Esophagus (tissue), 2 donors: ENCODE data around the gene BICC1. TPM values are rescaled to one million over a fixed set of nuclear protein-coding genes. Genes with fewer than 3 reads are reported as not detected.

ENCODE experiments used
- H3K27ac ChIP-seq, 2 donors: one replicate each; pipeline ENCODE4 v1.5.1; 2013; ENCODE audit warnings: low read depth in 2 of 2, mild to moderate bottlenecking in 2 of 2, inconsistent platforms in 1 of 2, low read length in 1 of 2, moderate library complexity in 1 of 2
- H3K27me3 ChIP-seq, 2 donors: one replicate each; pipeline ENCODE4 v1.6.1; 2013; ENCODE audit warnings: low read length in 2 of 2, control low read depth in 1 of 2, mild to moderate bottlenecking in 1 of 2; ENCODE audit not compliant: insufficient read depth in 2 of 2, control insufficient read depth in 1 of 2
- H3K36me3 ChIP-seq, 2 donors: one replicate each; pipeline ENCODE4 v1.6.1; 2013; ENCODE audit warnings: low read length in 1 of 2; ENCODE audit not compliant: control insufficient read depth in 2 of 2, insufficient read depth in 2 of 2
- H3K4me1 ChIP-seq, 2 donors: one replicate each; pipeline ENCODE4 v1.6.1; 2013; ENCODE audit warnings: low read length in 1 of 2; ENCODE audit not compliant: control insufficient read depth in 2 of 2, insufficient read depth in 2 of 2
- H3K4me3 ChIP-seq, 2 donors: one replicate each; pipeline ENCODE4 v1.5.1; 2013; ENCODE audit warnings: low read length in 2 of 2, mild to moderate bottlenecking in 2 of 2, low read depth in 1 of 2, moderate library complexity in 1 of 2
- H3K9me3 ChIP-seq, 2 donors: one replicate each; pipeline ENCODE4 v1.6.1; 2013; ENCODE audit warnings: mild to moderate bottlenecking in 2 of 2, low read depth in 1 of 2, low read length in 1 of 2, moderate library complexity in 1 of 2; ENCODE audit not compliant: control insufficient read depth in 2 of 2, insufficient read depth in 1 of 2
- whole genome bisulfite sequencing, 2 donors: extraction: QIAGEN DNeasy Blood & Tissue Kit; methylation state at CpG; one replicate each; pipeline ENCODE4 v1.1.7; 2013; 5-methylcytosine and 5-hydroxymethylcytosine counted together
- polyA plus RNA-seq, 2 donors: library from polyadenylated mRNA; stranded (reverse); fragments of 200-250 nt; gene quantifications; one replicate each; pipeline ENCODE4 v1.2.3, GENCODE V29; 2013
- donor health status: healthy with polysubstance abuse.
- donor health status: Bipolar disorder and iron deficiency.

Gene BICC1
- polyA plus RNA-seq, 2 donors: 0.45 to 0.49 TPM

- Histone ChIP-seq H3K4me3 (no peak overlapping the region), H3K4me1 (no peaks in the 10 kb centered on the region), H3K9me3 (no peaks in the 10 kb centered on the region), H3K36me3 (no peaks in the 10 kb centered on the region), H3K27ac (no peak overlapping the region), H3K27me3 (no peaks in the 10 kb centered on the region)
- WGBS, 2 donors: 89 to 90% methylated on average over 1 of the region's 1 CpG
Observed at GRCh38 chr10:58704226-58704625, 191.6 kb downstream of the BICC1 start.

GRCh38 chr10:58704671-58705141, 192.0 kb downstream of the BICC1 start:
- H3K4me3 ChIP-seq: no peak overlapping the region
- no peaks in the 10 kb centered on the region for H3K9me3 ChIP-seq
- H3K4me1 ChIP-seq: no peaks in the 10 kb centered on the region
- H3K36me3 ChIP-seq: no peaks in the 10 kb centered on the region
- WGBS, 2 donors: 23 to 28% methylated on average over 5 of the region's 5 CpGs
- H3K27me3 ChIP-seq: no peaks in the 10 kb centered on the region
- no peak overlapping the region for H3K27ac ChIP-seq

DNA sequence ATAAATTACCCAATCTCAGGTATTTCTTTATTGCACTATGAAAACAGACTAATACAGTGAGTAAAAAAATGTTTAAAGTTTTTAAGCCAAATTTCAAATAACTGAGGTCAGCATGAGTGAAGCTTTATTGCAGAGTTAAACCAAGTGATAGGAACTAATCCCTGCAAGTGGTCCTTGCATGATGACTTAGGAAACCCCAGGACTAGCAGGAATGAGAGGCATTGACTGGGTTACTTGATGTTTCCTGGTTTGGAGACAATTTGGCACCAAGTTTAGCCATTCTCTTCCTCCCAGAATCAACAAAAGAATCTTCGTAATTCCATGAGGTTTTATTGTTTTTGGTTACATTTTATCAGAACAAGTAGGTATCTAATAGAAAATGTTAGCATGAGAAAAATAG, 194.2 kb downstream of the BICC1 start:
- Histone ChIP-seq H3K4me1 (no peaks in the 10 kb centered on the region), H3K36me3 (no peaks in the 10 kb centered on the region), H3K4me3 (no peak overlapping the region), H3K9me3 (no peaks in the 10 kb centered on the region), H3K27ac (no peak overlapping the region), H3K27me3 (no peaks in the 10 kb centered on the region)
- 67 to 71% methylated on average over 1 of the region's 1 CpG for WGBS, 2 donors

GRCh38 chr10:58712141-58712540, 199.5 kb downstream of the BICC1 start:
- Histone ChIP-seq H3K4me1 (no peaks in the 10 kb centered on the region), H3K27ac (no peak overlapping the region), H3K36me3 (no peaks in the 10 kb centered on the region), H3K9me3 (no peaks in the 10 kb centered on the region), H3K27me3 (no peaks in the 10 kb centered on the region), H3K4me3 (no peak overlapping the region)
- 76 to 78% methylated on average over 3 of the region's 3 CpGs for WGBS, 2 donors

- no peak overlapping the region for H3K27ac ChIP-seq
- no peaks in the 10 kb centered on the region for H3K9me3 ChIP-seq
- H3K4me3 ChIP-seq: no peak overlapping the region
- WGBS, 2 donors: 72 to 78% methylated on average over 1 of the region's 1 CpG
- no peaks in the 10 kb centered on the region for H3K27me3 ChIP-seq
- no peaks in the 10 kb centered on the region for H3K36me3 ChIP-seq
- no peaks in the 10 kb centered on the region for H3K4me1 ChIP-seq
Observed at GRCh38 chr10:58712982-58713381, 200.3 kb downstream of the BICC1 start.

- H3K9me3 ChIP-seq: no peaks in the 10 kb centered on the region
- no peaks in the 10 kb centered on the region for H3K36me3 ChIP-seq
- no peak overlapping the region for H3K4me3 ChIP-seq
- H3K27ac ChIP-seq: no peak overlapping the region
- no peaks in the 10 kb centered on the region for H3K27me3 ChIP-seq
- no peaks in the 10 kb centered on the region for H3K4me1 ChIP-seq
- WGBS, 2 donors: 69 to 74% methylated on average over 2 of the region's 2 CpGs
Observed at GRCh38 chr10:58714409-58714808, 201.7 kb downstream of the BICC1 start.

DNA sequence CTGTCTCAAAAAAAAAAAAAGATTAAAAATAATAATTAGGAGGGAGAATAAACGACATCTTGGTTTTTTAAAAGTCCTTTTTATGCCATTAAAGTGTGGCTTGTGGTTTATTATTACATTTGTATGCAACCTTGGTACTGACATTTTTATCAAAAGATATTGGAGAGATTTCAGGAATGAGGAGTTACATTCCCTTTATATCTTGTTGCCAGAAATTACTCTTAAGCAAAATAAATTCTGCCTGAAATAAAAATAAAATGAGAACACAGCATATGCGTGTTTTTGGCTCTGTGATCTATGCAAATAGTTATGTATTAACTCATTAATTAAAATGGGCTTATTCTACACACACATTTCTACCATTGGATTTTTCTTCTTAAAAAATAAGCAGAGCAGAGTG, 202.4 kb downstream of the BICC1 start:
- H3K36me3 ChIP-seq: no peaks in the 10 kb centered on the region
- no peaks in the 10 kb centered on the region for H3K9me3 ChIP-seq
- no peak overlapping the region for H3K27ac ChIP-seq
- no peak overlapping the region for H3K4me3 ChIP-seq
- no peaks in the 10 kb centered on the region for H3K27me3 ChIP-seq
- no peaks in the 10 kb centered on the region for H3K4me1 ChIP-seq
- 49 to 50% methylated on average over 2 of the region's 2 CpGs for WGBS, 2 donors

GRCh38 chr10:58718596-58718995, 205.9 kb downstream of the BICC1 start:
- 67 to 72% methylated on average over 13 of the region's 13 CpGs for WGBS, 2 donors

DNA sequence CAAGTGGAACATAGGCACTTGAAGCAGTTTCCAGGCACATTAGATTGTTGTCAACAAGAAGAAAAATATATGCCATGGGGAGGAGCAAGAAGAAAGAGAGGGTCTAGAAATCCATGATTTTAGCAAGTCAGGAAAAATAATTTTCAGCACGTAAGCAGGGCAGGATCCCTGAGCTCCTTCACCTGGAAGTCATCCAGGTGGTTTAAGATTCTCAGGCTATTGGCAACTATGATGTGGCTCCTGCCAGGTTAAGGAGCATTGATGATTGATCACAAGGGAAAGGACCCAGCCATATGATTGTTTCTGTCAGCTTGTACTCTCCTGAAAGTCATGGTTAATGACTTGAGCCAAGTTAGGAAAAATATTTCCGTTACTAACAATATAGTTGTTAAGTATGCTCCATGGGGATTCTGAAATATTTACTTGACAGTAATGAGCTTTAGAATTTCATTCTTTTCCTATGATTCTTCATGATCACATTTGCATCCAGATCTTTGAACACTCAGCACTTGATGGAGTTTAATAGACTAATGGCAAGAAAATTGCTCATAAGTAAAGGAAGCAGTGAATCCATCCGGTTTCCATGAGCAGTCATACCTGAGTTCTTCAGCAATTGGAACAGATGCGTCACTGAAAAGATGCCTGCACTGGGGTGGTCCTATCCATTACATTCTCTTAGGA, 209.1 kb downstream of the BICC1 start:
- Histone ChIP-seq H3K27ac (no peak overlapping the region), H3K4me1 (peaks cover 0 to 2% of the 10 kb centered on the region in 2 donors), H3K4me3 (no peak overlapping the region), H3K9me3 (no peaks in the 10 kb centered on the region), H3K27me3 (no peaks in the 10 kb centered on the region), H3K36me3 (no peaks in the 10 kb centered on the region)
- WGBS, 2 donors: 56 to 74% methylated on average over 4 of the region's 4 CpGs

More at GRCh38 chr10:58718596-58718995, 205.9 kb downstream of the BICC1 start:
- H3K27me3 ChIP-seq: no peaks in the 10 kb centered on the region
- H3K4me3 ChIP-seq: no peak overlapping the region
- H3K27ac ChIP-seq: no peak overlapping the region
- no peaks in the 10 kb centered on the region for H3K36me3 ChIP-seq
- no peaks in the 10 kb centered on the region for H3K9me3 ChIP-seq
- no peaks in the 10 kb centered on the region for H3K4me1 ChIP-seq

- Histone ChIP-seq H3K27me3 (no peaks in the 10 kb centered on the region), H3K4me3 (no peak overlapping the region), H3K4me1 (peaks cover 0 to 2% of the 10 kb centered on the region in 2 donors), H3K27ac (no peak overlapping the region), H3K9me3 (no peaks in the 10 kb centered on the region), H3K36me3 (no peaks in the 10 kb centered on the region)
- WGBS, 2 donors: 70 to 75% methylated on average over 2 of the region's 2 CpGs
Observed at GRCh38 chr10:58723186-58723585, 210.5 kb downstream of the BICC1 start.
